GM18858 (cell line): ENCODE measurements around the gene ABHD2.
"Not testable (repeated sequence)": the region's sequence is repeated elsewhere in the genome, so short reads cannot be mapped to it uniquely, and the experiment has no call there.

Experiments
- ATAC-seq: cut with Tn5 transposase; IDR thresholded peaks from one replicate; pipeline ENCODE4 v1.9.1; 2021; ENCODE audit not compliant: unreplicated experiment

ABHD2 gene

DNA sequence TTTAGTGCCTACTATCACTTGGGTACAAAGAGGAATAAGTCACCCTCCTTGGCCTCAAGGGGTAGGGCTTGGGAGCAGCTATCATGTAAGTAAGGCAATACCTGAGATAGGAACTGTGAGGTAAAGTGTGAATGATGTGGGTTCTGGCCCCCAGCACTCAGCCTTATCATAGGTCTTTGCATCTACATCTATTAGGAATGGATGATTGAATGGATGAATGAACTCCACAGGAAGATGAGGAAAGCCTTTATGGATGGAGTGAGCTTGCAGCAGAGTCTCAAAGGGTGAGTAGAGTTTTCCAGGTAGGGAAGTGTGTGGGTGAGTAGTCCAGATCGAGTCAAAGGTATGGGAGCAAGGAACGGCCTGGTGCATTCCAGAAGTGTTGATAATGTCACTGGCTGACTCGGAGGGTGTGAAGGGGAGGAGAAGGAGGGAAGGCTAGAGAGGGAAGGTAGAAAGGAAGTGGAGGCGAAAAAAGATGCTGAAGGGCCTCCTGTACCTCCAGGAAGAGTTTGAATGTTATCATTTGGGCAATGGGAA is 13.1 kb upstream of the ABHD2 start:
- no peak for ATAC-seq

DNA sequence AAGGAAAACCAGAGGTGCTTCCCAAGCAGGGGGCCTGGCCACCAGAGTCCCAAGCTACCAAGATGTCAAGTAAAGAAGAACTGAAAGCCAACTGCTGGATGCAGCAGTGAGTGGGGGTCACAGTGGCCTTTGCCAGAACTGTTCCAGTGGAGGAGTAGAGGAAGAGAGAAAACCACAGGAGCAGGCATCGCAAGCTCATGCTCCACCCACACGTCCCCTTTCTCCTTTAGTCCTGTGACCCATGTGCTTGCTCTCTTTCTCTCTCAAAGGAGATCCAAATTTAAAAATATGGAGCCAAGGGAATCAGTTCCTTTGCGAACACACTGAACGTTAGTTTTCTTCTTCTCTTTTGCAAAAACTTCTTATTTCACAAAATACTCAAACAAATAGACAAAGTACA is 12.4 kb upstream of the ABHD2 start:
- ATAC-seq: no peak

DNA sequence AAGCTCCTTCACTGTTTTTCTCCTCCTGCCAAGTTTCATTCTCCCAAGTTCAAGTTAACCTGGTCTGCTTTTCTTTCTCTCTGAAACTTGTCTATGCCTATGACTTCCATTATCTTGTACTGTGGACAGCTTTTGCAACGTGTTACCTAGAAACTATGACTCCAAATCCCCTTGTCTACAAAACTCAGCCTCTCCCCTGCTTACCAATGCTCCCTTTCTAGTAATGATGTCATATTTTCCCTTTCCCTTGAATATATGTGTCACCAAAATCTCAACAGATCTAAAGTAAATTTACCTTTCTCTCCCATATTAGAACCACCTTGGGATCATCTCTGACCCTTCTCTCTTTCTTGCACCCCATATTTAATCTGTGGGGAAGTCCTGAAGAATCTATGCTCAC is 10.5 kb upstream of the ABHD2 start:
- no peak for ATAC-seq

DNA sequence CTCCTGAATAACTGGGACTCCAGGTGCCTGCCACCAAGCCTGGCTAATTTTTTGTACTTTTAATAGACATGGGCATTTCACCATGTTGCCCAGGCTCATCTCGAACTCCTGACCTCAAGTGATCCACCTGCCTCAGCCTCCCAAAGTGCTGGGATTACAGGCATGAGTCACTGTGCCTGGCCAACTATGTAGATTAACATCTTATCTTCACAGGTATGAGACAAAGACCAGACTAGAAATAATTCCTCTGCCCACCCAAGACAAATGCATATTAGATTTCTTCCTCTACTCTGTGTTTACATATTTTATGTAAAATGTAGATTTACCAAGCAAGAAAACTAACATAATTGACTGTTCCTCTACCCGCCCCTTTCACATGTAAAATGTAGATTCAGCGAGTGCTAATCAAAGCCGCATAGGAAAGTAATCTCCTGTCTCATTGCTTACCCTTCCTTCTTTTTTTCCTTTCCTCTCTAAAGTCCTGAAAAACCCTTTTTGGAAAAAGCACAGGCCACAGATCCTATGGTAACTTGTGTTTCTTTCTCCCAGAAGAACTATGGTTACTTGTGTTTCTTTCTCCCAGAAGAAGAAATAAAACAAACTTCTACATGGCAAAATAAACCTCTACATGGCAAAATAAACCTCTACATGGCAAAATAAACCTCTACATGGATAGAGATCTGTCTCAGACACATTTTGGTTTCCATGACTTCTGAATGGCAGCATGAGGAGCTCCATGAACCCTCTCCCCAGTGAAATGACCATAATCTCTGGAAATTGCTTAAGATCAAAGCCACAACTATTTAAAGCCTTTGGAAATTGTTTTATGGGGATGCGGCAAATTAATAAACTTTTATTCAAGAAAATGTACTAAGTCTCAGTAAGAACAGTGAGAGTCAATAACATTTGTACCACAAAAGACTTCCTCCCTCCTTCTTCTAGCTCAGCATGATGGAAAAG is 9.1 kb upstream of the ABHD2 start:
- no peak for ATAC-seq

DNA sequence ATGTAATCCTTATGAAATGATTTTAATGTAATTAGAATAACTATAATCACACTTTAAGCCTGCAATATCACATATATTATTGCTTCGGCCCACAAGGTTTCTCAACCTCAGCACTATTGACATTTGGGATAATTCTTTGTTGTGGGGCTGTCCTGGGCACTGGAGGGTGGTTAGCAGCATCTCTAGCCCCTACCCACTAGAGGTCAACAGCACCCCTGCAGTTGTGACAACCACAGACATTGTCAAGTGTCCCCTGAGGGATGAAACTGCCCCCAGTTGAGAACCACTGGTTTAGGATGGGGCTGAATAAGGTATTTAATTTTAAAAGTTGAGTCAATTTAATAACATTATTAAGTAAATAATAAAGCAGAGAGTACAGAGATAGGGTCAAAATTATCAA is 6.4 kb upstream of the ABHD2 start:
- no peak for ATAC-seq

DNA sequence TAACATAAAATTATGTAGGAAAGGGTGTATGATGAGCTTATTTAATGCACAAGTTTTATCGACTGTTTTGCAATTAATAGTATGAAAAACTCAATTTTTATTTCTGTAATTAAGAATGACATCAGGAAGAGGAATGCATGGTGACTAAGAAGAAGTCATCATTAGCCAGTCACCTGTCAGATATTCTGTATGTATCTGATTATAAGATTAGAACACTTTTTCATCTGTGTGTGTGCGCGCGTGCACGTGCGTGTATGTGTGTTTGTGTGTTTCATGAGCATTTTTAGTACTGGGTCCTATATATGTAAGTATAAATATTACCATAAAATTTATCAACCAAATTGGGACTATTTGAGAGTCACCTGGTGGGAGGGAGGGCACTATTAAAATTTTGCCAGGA is 5.0 kb upstream of the ABHD2 start:
- no peak for ATAC-seq

DNA sequence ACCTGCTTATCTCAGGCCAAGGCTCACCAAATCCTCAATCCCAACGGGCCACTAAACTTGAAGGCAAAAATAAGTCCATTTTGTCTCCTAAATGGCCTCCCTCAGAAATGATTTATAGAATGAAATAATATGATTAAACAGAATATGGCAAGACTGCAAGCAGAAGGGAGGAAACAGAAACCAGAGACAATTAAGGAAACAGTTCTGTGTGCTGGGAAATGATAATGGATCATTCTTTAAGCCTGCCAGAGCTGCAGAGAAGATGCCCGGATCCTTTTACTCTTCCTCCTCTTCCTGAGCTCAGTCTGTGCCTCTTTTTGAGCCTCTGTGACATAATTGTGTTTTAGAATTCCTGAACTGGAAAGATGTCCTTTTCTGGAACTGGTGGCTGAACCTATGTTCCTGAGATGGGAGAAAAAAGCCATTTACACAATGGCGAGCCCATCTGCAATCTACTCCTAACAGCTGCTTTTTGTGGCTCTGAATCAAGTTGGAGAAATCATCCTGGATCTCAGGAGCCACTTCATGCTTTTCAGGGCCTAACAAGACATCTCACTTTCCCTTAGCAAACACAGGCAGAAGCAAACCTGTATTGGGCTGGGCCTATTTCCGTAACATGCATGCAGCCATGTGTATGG is 2.8 kb upstream of the ABHD2 start:
- ATAC-seq: no peak

DNA sequence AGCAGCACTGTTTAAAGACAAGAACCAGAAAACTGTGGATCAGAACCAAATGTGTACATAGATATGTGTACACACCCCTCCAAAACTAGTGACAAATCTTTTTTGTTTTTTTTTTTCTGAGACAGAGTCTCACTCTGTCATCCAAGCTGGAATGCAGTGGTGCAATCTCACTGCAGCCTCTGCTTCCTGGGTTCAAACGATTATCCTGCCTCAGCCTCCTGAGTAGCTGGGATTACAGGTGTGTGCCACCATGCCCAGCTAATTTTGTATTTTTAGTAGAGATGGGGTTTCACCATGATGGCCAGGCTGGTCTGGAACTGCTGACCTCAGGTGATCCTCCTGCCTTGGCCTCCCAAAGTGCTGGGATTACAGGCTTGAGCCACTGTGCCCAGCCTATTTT is 2.3 kb upstream of the ABHD2 start:
- not testable (repeated sequence) for ATAC-seq

DNA sequence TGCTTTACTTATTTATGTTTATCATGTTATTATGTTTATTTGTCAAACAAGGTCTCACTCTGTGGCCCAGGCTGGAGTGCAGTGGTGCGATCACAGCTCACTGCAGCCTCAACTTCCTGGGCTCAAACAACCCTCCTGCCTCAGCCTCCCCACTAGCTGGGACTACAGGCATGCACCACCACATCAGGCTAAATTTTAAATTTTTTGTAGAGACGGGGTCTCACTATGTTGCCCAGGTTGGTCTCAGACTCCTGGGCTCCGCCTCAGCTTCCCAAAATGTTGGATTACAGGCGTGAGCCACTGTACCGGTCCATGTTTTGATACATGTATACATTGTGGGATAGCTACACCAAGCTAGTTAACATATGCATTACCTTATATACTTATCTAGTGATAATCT is 1.9 kb upstream of the ABHD2 start:
- ATAC-seq: not testable (repeated sequence)

DNA sequence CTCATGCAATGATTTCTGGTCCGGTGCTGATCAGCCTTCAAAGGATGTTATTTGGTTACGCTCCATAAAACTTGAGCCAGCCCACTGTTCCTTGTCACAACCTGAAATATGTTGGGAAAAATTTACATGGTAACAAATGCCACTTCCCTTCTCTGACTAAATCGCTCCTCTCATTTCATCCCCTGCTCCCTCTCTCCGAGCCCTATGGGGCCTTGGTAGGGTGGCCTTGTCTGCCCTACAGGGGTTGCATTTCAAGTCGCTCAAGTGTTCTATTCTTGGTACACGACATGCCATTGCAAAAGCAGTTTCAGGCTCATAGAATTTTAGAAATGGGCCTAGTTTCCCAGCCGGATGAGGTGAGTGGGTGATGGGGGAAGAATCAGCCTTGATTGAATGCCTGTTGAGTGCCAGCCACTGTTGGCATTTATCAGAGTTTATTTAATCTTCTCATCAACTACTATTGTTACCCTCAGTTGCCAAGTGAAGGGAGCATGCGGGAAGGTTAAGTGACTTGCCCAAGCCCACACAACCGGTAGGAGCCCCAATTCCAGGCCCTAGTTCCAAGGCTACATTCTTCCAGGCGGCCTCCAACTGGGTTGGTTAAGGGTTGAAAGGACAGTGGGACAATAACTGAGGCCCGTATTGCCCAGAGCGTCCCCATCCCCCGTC is 961 bp upstream of the ABHD2 start:
- no peak for ATAC-seq

DNA sequence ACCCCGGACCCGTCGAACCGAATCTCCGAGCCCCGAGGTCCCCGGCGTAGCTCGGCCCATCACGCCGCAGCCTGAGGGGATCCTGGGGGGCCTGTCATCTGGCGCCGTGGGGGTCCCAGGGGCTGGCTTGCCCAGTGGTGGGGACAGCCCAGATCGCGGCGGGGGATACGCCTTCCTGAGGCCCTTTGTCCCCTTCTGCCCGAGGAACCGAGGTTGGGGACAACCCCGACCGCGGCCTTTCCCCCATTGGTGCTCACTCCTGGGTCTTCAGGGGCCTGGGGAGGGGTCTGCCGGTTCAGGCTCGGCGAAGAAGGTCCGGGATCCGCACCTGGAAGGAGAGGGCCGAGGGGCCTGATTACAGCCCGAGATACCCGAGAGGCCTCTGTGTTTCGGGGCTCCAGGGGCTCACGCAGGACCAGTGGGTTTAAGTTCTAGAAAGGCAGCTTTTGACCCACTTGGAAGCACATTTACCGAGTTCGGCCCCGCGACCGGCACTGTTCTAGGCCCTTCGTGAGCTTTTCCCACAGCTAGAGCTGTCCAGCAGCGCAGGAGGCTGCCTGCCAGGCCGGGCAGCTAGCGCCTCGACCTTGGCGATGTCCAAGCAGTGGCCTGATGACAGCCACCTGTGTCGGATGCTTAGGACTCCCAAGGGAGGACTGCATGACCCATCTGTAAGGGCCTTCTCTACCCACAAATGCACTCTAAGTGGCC is 504 bp downstream of the ABHD2 start:
- ATAC-seq: no peak

DNA sequence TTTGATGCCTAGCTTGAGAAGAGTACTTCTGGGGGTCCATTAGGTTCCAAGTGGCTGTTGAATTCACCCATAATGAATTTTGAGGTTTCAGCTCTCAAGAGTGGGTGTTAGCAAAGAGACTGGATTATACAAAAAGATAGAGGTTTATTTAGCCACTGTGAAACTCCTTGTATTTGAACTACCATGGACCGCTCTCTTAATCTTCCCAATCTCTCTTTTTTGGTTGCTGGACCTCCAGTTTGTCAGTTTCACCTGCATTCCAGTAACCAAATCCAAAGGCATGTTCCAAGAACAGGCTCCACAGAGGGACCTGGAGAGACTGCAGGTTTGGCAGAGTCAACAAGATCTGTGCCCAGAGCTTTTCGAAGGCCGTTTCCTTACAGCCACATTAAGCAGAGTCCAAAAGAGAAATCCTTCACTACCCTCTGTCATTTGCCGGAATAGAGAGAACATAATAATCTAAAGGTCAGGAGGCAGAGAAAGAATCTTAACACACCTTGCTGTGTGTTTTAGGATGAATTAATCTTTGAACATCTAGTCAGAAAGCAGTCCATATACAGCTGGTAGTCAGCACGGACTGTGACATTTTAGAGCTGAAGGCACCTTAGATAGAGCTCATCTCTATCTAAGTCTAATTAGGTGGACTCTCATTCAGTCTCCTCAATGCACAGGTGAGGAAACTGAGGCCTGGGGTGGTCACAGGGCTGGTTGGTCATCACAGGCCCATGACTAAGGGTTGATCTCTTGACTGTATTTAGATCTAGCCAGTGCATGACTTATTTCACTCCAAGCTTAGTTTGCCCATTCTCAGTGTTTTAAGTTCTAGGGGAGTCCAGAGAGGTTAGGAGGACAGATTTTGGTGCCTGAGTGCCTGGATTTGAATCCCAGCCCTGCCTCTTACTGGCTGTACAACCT is 1.3 kb downstream of the ABHD2 start:
- ATAC-seq: no peak

DNA sequence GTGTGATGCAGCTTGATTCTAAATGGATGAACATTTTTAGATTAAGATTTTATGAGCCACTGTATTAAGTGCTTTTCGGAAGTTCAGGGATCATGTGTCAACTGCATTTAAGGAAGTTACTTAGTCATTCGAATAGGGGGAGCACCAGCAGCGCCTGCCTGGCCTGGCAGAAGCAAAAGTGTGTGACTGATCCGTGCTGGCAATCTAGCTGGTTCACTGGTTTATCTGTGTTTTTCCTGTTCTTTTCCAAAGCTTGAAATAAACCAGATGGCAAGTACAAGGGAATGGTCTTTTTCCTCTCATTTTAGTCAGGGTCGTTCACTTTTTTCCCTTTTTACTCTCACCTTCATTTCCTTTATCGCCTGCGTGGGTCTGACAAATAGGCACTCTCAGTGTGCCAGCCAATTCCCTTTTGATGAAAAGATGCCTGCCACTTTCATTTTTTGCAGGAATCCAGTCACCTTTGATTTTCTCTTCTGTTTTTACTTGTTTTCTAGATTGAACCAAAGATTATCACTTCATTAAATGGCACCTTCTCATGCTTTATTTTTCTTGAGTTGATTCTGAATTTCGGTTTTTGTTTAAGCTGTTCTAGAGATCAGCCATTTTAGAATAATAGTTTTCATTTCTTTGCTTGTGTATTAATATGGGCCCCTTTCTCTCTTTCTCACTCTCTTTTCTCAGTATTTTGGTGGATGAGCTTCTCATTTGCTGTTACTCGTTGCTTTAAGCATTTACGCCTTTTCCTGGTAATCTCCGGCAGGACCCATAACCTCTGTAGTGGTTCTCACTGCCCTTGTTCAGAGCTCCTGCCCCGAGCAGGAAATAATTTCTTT is 2.8 kb downstream of the ABHD2 start:
- ATAC-seq: peak; percentile 25

DNA sequence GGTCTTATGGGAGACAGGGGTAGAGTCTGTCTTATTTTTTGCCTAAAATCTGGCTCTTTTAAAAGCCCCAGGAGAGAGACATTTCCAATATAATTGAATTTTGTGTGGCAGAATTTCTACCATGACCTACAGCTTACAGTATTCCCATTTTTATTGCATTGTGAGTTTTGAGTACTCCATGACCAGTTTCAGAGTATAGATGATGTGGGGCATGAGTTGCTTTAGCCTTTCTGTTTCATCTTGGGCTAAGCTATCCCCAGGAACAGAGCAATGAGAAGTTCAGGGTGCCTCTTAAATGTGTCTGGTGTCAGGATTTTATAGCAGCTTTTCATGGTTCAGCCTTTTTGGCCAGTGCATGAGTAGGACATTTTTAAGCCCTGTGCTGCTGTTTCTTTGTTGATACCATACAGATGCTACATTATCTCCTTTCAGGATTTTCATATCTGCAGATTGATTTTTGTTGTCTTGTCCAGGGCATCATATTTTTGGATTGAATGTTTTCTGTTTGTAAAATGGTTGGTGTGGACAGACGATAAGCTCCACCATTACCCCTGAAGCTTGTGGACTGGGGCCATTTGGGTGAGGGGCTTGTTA is 3.5 kb downstream of the ABHD2 start:
- ATAC-seq: no peak

DNA sequence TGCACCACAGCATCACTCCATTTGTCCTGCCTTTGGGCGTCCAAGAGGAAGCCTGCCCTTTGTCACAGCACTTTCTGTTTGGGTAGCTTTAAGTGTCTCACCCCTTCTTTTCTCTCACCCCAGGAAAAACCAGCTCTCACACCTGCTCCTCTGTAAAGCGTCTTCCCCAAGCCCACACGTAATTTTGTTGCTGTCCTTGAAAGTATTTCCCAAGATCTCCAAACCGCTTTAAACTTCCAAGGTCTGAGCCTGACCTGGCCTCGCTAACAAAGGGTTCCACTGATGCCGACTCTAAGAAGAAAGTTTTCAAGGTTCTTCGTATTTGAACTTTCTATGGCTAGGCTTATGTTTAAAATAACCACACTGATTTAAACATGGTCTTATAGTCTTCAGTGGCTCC is 5.3 kb downstream of the ABHD2 start:
- ATAC-seq: no peak

DNA sequence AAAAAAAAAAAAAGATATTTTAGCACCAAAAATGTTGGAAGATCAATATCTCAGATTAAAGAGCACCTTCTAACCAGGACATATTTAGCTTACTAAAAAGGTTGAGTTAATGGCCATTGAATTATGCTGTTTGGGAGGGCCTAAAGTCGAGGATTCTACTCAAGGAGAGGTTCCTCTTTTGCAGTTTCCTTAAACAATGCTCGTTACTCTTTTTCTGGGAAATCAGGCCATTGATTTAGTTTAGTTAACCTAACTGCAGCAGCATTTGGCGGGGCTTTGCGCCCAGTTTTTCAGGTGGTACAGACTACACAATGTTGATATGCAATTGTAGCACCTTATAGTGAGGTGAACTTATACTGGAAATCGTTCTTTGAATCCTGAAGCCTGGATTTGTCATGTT is 6.8 kb downstream of the ABHD2 start:
- ATAC-seq: no peak

DNA sequence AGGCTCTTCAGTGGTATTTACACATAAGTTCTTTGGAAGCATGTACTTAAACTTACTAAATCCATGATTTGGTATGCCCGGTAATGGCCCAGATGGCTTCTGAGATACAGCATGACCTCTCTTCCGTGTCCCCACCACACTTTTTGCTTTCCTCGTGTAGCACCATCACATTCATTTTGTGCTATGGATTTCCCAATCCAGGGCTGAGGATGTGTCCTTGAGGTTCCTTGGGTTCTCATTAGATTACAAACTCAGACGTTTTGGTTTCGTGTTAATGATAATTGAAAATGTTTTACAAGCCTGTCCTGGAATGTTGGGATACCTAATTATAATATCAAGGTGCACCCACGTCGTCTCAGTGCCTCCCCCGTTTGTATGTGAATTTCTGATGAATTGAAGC is 7.3 kb downstream of the ABHD2 start:
- ATAC-seq: no peak

DNA sequence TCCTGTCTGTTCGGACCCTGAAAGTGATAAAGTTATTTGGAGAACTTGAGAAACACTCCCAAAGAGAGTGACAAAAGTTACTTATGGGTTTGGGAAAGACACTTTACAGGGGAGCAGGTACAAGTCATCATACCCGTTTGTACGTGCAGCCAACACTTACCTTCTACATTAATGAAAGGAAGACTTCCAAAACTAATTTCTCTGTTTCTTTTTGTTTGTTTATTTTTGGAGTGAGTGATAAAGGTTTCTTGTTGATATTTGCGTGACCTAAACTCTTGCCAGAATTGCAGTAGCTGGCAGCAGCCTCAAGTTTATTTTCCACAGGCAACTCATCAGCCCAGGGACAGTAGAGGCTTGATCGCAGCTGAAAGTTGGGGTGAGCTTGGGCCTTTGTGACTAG is 8.4 kb downstream of the ABHD2 start:
- ATAC-seq: no peak

DNA sequence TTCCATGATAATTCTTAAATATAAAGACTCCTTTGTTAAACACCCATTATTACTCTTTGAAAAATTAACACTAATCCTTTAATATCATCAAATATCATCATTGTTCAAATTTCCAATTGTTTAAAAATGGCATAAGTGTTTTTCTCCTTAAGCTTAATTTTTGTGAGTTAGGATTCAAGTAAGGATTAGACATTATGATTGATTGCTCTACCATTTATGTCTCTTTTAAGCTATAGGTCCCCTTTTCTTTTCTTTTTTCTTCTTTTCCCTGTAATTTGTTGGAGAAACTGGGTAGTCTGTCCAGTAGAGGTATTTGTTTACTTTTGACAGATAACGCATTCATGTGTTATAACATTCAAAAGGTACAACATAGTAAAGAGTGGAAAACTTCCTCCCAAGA is 9.1 kb downstream of the ABHD2 start:
- no peak for ATAC-seq
